Mammary epithelial cell (primary cell): ENCODE results near the gene S100A10.

Source experiments
- EZH2 ChIP-seq: IDR thresholded peaks from 2 replicates; pipeline ENCODE4 v1.6.1; 2012; ENCODE audit warnings: low read length, inconsistent platforms, borderline replicate concordance
- TF ChIP-seq, protein P1 (sequence below), 2 donors: IDR thresholded peaks in 1 of 2; conservative IDR thresholded peaks in 1 of 2; 2 replicates each; pipeline ENCODE4 v1.5.1; 2011 to 2012; ENCODE audit warnings: inconsistent platforms in 2 of 2, low read length in 2 of 2, mild to moderate bottlenecking in 2 of 2, control low read depth in 1 of 2, low read depth in 1 of 2; ENCODE audit not compliant: insufficient read depth in 1 of 2; ENCODE audit errors: extremely low read depth in 1 of 2

DNA sequence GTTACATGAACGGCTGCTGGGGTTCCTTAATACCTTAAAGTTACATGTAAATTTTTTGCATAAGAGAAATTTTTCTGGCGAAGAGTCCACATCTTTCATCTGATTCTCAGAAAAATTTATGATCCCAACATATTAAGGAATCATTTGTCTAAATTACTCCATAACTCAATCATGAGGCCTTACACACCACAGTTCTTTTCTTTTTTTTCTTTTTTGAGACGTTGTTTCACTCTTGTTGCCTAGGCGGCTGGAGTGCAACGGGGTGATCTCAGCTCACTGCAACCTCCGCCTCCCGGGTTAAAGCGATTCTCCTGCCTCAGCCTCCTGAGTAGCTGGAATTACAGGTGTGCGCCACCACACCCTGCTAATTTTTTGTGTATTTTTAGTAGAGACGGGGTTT, 45.2 kb upstream of the S100A10 start:
- TF ChIP-seq, protein P1, sequence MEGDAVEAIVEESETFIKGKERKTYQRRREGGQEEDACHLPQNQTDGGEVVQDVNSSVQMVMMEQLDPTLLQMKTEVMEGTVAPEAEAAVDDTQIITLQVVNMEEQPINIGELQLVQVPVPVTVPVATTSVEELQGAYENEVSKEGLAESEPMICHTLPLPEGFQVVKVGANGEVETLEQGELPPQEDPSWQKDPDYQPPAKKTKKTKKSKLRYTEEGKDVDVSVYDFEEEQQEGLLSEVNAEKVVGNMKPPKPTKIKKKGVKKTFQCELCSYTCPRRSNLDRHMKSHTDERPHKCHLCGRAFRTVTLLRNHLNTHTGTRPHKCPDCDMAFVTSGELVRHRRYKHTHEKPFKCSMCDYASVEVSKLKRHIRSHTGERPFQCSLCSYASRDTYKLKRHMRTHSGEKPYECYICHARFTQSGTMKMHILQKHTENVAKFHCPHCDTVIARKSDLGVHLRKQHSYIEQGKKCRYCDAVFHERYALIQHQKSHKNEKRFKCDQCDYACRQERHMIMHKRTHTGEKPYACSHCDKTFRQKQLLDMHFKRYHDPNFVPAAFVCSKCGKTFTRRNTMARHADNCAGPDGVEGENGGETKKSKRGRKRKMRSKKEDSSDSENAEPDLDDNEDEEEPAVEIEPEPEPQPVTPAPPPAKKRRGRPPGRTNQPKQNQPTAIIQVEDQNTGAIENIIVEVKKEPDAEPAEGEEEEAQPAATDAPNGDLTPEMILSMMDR (conservative IDR thresholded peaks at IDR 0.05 in 1 of 2, IDR thresholded peaks at IDR 0.05 in 1 of 2; ENCODE audit: extremely low read depth in 1 of 2, insufficient read depth in 1 of 2, low read depth in 1 of 2, low read length in 2 of 2), result no peak
- TF ChIP-seq EZH2, result no peak
